KMS-11 (cell line): ENCODE results near the gene FUS.

ENCODE experiments used
- H2AFZ ChIP-seq: fragments of 200-600 bp; sonication (generic); 2 replicates; pipeline ENCODE4 v1.6.1; 2016; ENCODE audit warnings: antibody characterized with exemption, mixed run types, low read depth
- H3K27ac ChIP-seq: fragments of 200-600 bp; sonication (generic); 2 replicates; pipeline ENCODE4 v1.6.1; 2016; ENCODE audit warnings: mild to moderate bottlenecking, mixed run types
- H3K27me3 ChIP-seq: fragments of 200-600 bp; sonication (generic); 2 replicates; pipeline ENCODE4 v1.6.1; 2017; ENCODE audit warnings: mild to moderate bottlenecking, low read depth, mixed run types, moderate library complexity; ENCODE audit not compliant: insufficient read depth
- H3K36me3 ChIP-seq: fragments of 200-600 bp; sonication (generic); 2 replicates; pipeline ENCODE4 v1.6.1; 2017; ENCODE audit warnings: mild to moderate bottlenecking, mixed run types; ENCODE audit not compliant: insufficient read depth
- H3K4me1 ChIP-seq: fragments of 200-600 bp; sonication (generic); 2 replicates; pipeline ENCODE4 v1.6.1; 2016; ENCODE audit warnings: mild to moderate bottlenecking, low read depth, mixed run types; ENCODE audit not compliant: poor library complexity, severe bottlenecking
- H3K4me2 ChIP-seq: fragments of 200-600 bp; sonication (generic); 2 replicates; pipeline ENCODE4 v1.7.0; 2016; ENCODE audit warnings: mild to moderate bottlenecking, mixed run types
- H3K4me3 ChIP-seq: fragments of 200-600 bp; sonication (generic); IDR thresholded peaks from 2 replicates; pipeline ENCODE4 v1.6.1; 2017; ENCODE audit warnings: low read depth, low read length, mixed read lengths; ENCODE audit not compliant: insufficient read depth
- H3K79me2 ChIP-seq: fragments of 200-600 bp; sonication (generic); 2 replicates; pipeline ENCODE4 v1.6.1; 2016; ENCODE audit warnings: low read depth, mixed run types; ENCODE audit not compliant: insufficient read depth
- H3K9ac ChIP-seq: fragments of 200-600 bp; sonication (generic); 2 replicates; pipeline ENCODE4 v1.6.1; 2016; ENCODE audit warnings: mild to moderate bottlenecking, mixed run types
- H4K20me1 ChIP-seq: fragments of 200-600 bp; sonication (generic); 2 replicates; pipeline ENCODE4 v1.6.1; 2016; ENCODE audit warnings: mild to moderate bottlenecking, mixed run types; ENCODE audit not compliant: insufficient read depth
- TF ChIP-seq, protein P1 (sequence below): fragments of 200-600 bp; sonication (generic); conservative IDR thresholded peaks from 2 replicates; pipeline ENCODE4 v1.6.1; 2017; ENCODE audit warnings: low read depth, mild to moderate bottlenecking, antibody characterized with exemption, low read length, moderate library complexity, mixed read lengths

The FUS gene

DNA sequence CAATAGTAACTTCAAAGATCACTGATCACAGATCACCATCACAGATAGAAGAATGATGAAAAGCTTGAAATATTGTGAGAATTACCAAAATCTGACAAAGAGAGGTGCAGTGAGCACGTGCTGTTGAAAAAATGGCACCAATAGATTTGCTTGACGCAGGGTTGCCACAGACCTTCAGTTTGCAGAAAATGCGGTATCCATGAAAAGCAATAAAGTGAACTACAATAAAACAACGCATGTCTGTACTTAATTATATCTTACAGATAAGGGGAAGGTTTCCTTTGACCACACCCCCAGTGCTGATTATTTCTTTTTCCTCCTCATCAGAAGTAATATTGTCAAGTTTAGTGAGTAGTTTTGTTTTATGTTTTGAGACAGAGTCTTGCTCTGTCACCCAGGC lies 58.1 kb downstream of the FUS start:
- TF ChIP-seq, protein P1, sequence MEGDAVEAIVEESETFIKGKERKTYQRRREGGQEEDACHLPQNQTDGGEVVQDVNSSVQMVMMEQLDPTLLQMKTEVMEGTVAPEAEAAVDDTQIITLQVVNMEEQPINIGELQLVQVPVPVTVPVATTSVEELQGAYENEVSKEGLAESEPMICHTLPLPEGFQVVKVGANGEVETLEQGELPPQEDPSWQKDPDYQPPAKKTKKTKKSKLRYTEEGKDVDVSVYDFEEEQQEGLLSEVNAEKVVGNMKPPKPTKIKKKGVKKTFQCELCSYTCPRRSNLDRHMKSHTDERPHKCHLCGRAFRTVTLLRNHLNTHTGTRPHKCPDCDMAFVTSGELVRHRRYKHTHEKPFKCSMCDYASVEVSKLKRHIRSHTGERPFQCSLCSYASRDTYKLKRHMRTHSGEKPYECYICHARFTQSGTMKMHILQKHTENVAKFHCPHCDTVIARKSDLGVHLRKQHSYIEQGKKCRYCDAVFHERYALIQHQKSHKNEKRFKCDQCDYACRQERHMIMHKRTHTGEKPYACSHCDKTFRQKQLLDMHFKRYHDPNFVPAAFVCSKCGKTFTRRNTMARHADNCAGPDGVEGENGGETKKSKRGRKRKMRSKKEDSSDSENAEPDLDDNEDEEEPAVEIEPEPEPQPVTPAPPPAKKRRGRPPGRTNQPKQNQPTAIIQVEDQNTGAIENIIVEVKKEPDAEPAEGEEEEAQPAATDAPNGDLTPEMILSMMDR = no peak
- no peak overlapping the region for H3K4me2 ChIP-seq
- H3K79me2 ChIP-seq = no peaks in the 10 kb centered on the region
- H3K27ac ChIP-seq = no peak overlapping the region
- no peaks in the 10 kb centered on the region for H3K4me1 ChIP-seq
- no peaks in the 10 kb centered on the region for H3K36me3 ChIP-seq
- H4K20me1 ChIP-seq = no peaks in the 10 kb centered on the region
- H3K9ac ChIP-seq = no peak overlapping the region
- H3K4me3 ChIP-seq = no peak overlapping the region
- no peaks in the 10 kb centered on the region for H3K27me3 ChIP-seq
- H2AFZ ChIP-seq = no peak overlapping the region
